ENCODE measurements around the gene SERTAD3.

GRCh38 chr19:40461669-40462221 lies 17.6 kb upstream of the SERTAD3 start:
- no peak for TF ChIP-seq EZH2 (IDR thresholded peaks at IDR 0.05)
- no peak for TF ChIP-seq POLR2AphosphoS5 (IDR thresholded peaks at IDR 0.05; ENCODE audit: borderline replicate concordance, low read depth, low read length)

All from SK-N-MC (cell line).